Calu3 (cell line): ENCODE results near the gene OR2A2. TPM values are rescaled to one million over a fixed set of nuclear protein-coding genes. Genes with fewer than 3 reads are reported as not detected.

Experiments used
- BruUV-seq: library from RNA; stranded (reverse); fragments of 400-500 nt; replicated peaks from 2 replicates; lab custom pipeline; 2021; lab: Mats Ljungman, UMichigan
- CTCF ChIA-PET: fragments of 300-600 bp; sonication (Branson Sonifier 250); formaldehyde crosslinking; loops from one replicate; lab custom pipeline; 2022; ENCODE audit warnings: antibody characterized with exemption; lab: Charles Lee
- DNase-seq: peaks from one replicate; pipeline ENCODE4 v3.0.0; 2022
- H3K27ac Mint-ChIP-seq: one replicate; pipeline ENCODE4 v1.8.0; 2022; ENCODE audit warnings: mixed read lengths; ENCODE audit not compliant: unreplicated experiment
- H3K27me3 Mint-ChIP-seq: one replicate; pipeline ENCODE4 v1.8.0; 2022; ENCODE audit warnings: mixed read lengths; ENCODE audit not compliant: unreplicated experiment
- H3K36me3 Mint-ChIP-seq: one replicate; pipeline ENCODE4 v1.8.0; 2022; ENCODE audit warnings: mild to moderate bottlenecking, moderate library complexity, mixed read lengths; ENCODE audit not compliant: insufficient read depth, unreplicated experiment
- H3K4me1 Mint-ChIP-seq: one replicate; pipeline ENCODE4 v1.8.0; 2022; ENCODE audit warnings: mild to moderate bottlenecking, low read depth, mixed read lengths; ENCODE audit not compliant: unreplicated experiment
- H3K4me3 Mint-ChIP-seq: one replicate; pipeline ENCODE4 v1.8.0; 2022; ENCODE audit warnings: mild to moderate bottlenecking, low read depth, moderate library complexity, mixed read lengths; ENCODE audit not compliant: unreplicated experiment
- H3K9me3 Mint-ChIP-seq: one replicate; pipeline ENCODE4 v1.8.0; 2022; ENCODE audit warnings: low read depth, mixed read lengths; ENCODE audit not compliant: unreplicated experiment
- CTCF ChIP-seq: fragments of 200-600 bp; IDR thresholded peaks from one replicate; pipeline ENCODE4 v1.8.0; 2022; ENCODE audit warnings: antibody characterized with exemption; ENCODE audit not compliant: unreplicated experiment
- intact Hi-C: fragments of 100-400 bp; cut with micrococcal nuclease; formaldehyde crosslinking; loops from one replicate; pipeline ENCODE4 v1.10.0; 2022; ENCODE audit not compliant: unreplicated experiment
- total RNA-seq: library from RNA; stranded (reverse); gene quantifications from 2 replicates; pipeline ENCODE4 v1.2.3, GENCODE V29; 2022

Gene OR2A2
- total RNA-seq, 1 experiment from 2014 or later, result not detected

DNA sequence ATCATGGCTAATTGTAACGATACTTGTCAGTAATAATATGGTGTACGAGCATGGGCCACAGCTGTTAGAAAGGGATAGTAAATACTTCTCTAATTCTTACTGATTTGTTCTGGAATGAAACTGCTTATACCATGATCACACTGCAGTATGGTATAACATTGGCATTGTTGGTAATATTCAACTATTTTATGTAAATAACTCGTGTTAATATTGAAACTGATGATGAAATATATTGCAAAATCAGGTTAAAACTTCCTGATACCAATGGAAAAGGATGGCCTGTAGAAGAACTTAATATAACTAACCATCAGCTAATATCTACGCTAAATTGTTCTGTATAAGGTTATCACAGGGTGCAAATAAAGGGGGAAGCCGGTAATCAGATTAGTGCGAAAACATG is 23.9 kb downstream of the OR2A2 start:
- CTCF ChIA-PET, result no interaction called here
- no peaks in the 10 kb centered on the region for H3K36me3 Mint-ChIP-seq
- no peak overlapping the region for H3K4me3 Mint-ChIP-seq
- intact Hi-C loops, result no loop called here
- DNase-seq, result no peak
- no TSS peak for BruUV-seq
- H3K27ac Mint-ChIP-seq, result no peak overlapping the region
- no peak for TF ChIP-seq CTCF
- H3K9me3 Mint-ChIP-seq, result no peaks in the 10 kb centered on the region
- H3K4me1 Mint-ChIP-seq, result no peaks in the 10 kb centered on the region
- H3K27me3 Mint-ChIP-seq, result no peaks in the 10 kb centered on the region

DNA sequence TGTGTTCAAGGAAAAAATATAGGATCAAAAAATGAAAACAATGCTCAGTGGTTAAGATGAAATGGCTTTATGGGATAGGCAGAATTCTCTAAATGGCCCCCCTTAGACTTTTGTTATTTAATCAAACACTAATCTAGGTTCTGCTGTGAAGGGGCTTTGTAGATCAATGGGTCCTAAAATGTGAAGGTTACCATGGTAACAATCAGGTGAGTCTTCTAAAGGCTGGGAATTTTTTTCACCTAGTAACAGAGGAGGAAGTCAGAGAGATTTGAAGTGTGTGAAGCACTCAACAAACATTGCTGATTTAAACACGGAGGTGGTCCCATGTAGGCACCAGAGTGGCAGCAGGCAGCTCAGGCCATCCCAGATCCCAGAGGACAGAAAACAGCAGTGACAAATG is 24.7 kb downstream of the OR2A2 start:
- no peak overlapping the region for H3K27ac Mint-ChIP-seq
- no peak for DNase-seq
- CTCF ChIA-PET, result no interaction called here
- intact Hi-C loops, result no loop called here
- no peaks in the 10 kb centered on the region for H3K27me3 Mint-ChIP-seq
- H3K4me3 Mint-ChIP-seq, result no peak overlapping the region
- TF ChIP-seq CTCF, result no peak
- no peaks in the 10 kb centered on the region for H3K4me1 Mint-ChIP-seq
- H3K9me3 Mint-ChIP-seq, result no peaks in the 10 kb centered on the region
- no TSS peak for BruUV-seq
- no peaks in the 10 kb centered on the region for H3K36me3 Mint-ChIP-seq

GRCh38 chr7:144137501-144137900 is 28.1 kb downstream of the OR2A2 start:
- Mint-ChIP-seq H3K36me3 (no peaks in the 10 kb centered on the region), H3K9me3 (peaks cover 2% of the 10 kb centered on the region), H3K27me3 (no peaks in the 10 kb centered on the region), H3K4me1 (no peaks in the 10 kb centered on the region), H3K4me3 (no peak overlapping the region), H3K27ac (no peak overlapping the region)
- CTCF ChIA-PET, result no interaction called here
- no peak for TF ChIP-seq CTCF
- no TSS peak for BruUV-seq
- DNase-seq, result no peak
- intact Hi-C loops, result no loop called here

- Mint-ChIP-seq H3K4me3 (no peak overlapping the region), H3K9me3 (peaks cover 2% of the 10 kb centered on the region), H3K27me3 (no peaks in the 10 kb centered on the region), H3K36me3 (no peaks in the 10 kb centered on the region), H3K4me1 (no peaks in the 10 kb centered on the region), H3K27ac (no peak overlapping the region)
- no peak for DNase-seq
- BruUV-seq, result no TSS peak
- no peak for TF ChIP-seq CTCF
- CTCF ChIA-PET, result no interaction called here
- intact Hi-C loops, result no loop called here
Observed at GRCh38 chr7:144142187-144142586, 32.8 kb downstream of the OR2A2 start.
